Activated CD4-positive, alpha-beta T cell treated with anti-CD3 and anti-CD28 coated beads for 1 hour (primary cell): ENCODE results near the gene RASAL1.

ENCODE experiments used
- DNase-seq: peaks from one replicate; pipeline ENCODE4 v3.0.0-alpha.2; 2020

RASAL1 gene

GRCh38 chr12:113070117-113070906 lies 65.2 kb downstream of the RASAL1 start:
- DNase-seq = no peak

DNA sequence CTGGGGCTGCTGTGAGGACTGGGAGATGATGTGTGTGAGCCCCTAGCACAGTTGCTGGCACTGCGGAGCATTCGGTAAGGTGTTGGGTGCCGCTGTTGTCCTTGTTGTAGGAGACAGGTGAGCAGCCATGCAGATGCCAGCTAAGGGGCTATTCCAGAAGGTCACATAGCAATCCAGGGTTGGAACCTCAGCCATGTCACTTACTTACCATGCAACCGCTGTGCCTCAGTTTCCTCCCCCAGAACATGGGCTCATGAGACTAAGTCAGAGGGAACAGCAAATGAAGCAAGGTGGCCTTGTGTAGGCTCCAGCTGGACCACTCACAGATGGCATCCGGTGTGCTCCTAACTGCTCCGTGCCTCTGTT lies 65.8 kb downstream of the RASAL1 start:
- no peak for DNase-seq

- DNase-seq = no peak
Observed at GRCh38 chr12:113069149-113069548, 66.4 kb downstream of the RASAL1 start.

- DNase-seq = no peak
Observed at GRCh38 chr12:113067987-113068935, 67.3 kb downstream of the RASAL1 start.

DNA sequence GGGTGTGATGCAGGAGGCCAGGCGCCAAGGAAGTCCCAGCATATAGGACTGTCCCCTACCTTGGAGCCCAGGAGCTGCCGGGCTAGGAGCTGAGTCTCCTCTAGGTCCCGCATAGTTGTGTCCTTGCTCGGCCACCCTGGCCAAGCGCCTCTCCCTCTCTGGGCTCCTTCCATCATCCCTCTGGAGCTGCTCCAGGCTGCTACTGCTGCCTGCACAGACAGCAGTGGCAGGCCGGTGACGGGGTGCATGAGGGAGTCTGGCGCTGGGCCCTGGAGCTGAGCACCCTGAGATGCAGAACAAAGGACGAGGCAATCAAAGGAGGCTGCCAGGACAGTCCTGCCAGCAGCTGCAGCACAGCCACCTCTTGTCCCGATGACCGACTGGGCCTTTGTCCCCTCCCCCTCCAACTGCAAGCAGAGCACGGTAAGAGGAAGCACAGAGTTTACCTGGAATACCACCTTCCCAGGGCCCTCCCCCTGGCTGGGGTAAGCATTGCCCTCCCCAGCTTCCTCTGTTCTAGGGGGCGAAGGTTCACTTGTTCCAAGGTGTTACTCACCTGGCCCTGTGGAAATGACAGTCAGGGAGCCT lies 68.7 kb downstream of the RASAL1 start:
- DNase-seq = no peak

DNA sequence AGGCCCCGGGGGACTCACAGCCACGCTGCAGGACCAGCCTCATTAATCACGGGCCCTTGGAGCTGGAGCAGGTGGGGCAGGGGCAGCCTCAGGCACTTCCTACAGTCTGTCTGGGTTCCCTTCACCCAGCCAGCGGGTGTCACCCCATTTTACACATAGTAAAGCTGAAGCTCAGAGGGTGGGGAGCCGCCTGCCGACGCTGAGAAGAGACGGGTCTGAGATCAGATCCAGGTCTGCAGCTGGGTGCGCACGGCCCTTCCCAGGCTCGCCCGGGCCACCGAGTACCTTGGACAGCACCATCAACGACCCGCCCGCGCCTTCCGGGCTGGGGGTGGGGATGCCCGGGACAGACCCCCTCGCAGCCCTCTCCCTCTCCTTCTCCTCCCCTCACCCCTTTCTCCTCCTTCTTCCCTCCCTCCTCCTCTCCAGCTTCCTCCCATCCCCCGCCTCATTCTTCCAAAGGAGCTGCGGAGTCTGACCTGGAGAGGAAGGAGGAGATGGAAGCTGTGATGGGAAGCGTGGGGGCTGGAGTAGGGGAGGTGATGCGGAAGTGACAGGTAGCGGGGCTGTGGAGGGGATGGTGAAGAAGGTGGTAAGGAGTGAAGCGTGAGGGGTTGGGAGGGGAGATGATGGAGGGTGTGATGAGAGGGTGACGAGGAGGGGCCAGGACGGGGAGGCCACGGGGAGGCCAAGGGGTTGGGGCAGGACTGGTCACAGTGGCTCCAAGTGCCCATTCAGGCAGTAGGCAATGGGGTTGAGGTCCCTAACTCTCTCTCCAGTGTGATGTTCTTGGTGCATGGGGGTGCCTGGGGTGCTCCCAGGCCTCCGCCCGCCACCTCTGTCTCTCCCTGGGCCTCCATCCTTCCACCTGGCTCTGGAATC lies 70.2 kb downstream of the RASAL1 start:
- no peak for DNase-seq

- no peak for DNase-seq
Observed at GRCh38 chr12:113064395-113065125, 71.0 kb downstream of the RASAL1 start.

DNA sequence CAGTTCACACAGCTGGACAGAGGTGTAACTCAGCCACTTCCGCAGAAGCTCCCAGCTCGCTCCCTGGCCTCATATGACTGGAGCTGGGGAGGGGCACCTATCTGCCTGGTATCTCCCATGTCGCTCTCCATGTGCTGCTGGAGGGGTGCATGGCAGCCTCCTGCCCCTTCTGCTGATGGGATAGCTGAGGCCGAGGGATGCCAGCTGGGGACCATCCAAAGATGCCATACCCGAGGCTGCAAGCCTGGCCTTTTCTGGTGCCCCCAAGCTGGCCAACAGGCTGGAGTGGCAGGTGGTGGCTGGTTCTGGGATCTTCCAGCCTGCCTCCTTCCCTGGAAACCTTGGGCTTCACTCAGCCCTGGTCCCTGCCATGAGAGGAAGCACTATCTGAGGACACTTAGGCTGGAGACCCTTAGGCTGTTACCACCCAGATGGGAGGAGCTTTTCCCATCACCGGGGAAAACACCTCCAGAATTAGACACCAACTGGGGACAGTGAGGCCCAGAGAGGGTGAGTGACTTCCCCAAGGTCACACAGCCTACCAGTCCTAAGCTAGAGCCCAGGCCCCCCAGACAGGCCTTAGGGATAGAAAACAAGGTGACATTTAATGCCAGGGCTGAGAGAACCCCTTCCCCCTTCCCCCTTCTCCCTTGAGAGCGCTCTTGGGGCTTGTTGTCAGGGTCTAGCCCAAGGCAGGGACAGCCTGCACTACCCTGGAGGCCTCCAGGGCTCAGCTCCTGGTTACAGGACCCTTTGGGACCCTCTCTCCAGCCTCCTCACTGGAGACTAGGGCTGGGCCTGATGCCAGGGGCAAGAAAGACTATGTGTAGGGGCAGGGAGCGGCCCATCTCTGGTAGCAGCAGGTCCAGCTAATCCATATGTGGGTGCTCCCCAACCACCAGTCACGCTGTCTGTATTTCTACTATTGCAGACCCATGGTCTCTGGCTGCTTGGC lies 71.9 kb downstream of the RASAL1 start:
- no peak for DNase-seq

DNA sequence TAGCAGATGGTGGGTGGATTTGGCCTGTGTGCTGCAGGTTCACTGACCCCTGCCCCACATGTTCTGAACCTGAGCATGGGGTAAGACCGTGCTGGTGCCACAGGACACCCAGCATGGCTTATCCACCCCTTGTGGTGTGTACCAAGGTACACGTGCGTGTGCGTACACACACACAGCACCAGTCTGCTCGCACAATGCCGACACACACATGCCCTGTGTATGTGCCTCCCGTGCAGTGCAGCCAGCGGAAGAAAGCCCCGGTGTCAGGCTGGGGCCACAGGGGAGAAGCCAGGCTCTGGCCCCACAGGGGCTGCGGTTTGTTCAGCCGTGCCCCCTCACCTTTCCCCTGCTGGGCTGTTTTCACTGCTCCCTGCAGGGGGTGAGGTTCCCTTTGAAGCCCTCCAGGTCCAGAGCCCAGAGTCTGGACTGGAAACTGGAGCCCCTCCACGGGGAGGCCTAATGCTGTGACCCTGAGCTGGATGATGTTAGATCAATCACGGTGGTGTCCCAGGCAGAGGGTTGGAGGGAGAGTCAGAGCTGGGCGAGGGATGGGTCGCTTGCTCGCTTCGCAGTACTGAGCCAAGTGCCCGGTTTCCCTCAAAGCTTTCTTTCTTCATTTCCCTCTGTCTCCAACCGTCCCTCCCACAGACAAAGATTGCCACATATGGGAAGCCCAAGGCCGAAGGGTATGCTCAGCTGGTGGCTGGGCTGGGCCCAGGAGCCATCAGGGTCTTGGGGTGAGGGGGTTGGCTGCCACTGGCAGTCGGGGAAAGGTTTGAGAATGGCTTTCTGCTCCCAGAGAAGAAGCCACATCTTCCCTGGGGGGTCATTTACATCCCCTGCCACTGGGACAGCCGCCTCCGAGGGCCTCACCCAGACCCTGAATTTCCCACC lies 72.8 kb downstream of the RASAL1 start:
- DNase-seq = no peak

- DNase-seq = no peak
Observed at GRCh38 chr12:113061061-113061694, 74.4 kb downstream of the RASAL1 start.

DNA sequence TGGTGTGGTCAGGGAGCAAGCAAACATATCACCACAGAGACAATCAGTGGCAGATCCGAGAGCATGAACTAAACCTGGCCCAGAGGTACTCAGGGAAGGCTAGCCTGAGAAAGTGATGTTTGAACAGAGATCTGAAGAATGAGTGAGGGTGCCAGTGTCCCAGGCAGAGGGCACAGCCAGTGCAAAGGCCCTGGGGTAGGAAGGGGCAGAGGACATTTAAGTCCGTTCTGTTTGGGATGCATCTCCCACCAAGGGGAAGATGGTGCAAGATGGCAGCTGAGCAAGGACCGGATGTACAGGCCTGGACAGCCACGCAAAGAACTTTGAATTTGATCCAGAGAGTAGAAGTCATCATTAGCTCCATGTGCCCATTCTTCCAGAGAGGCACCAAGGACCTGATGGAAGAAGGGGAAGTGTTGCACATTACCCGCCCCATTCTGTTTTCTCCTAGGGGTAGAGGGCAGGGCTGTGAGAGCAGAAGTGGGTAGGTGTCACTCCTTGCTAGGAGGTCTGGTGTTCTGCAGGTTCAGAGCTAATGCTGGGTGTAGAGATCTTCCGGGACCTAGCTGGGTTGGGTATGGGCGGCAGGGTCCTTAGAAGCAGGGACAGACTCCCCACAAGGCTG lies 75.1 kb downstream of the RASAL1 start:
- no peak for DNase-seq

DNA sequence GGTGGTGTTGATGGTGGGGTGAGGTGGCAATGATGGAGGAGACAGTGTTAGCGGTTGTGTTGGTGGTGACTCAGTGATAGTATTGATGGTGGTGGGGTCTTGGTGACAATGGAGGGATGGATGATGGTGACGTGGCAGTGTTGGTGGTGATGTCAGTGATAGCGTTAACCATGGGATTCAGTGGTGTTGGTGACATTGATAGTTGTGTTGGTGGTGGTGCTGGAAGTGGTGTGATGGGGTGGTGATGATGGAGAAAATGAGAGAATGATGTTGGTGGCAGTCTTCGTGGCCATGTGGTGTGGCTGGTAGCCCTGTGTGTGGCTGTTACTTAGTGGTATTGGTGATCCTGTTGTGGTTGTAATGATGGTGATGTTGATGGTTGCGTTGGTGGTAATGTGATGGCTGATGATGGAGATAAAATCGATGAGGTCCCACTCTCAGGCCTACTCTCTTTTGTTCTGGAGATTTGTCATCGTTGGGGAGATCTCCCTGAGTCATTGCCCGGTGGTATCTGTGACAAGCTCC lies 76.4 kb downstream of the RASAL1 start:
- DNase-seq = no peak

DNA sequence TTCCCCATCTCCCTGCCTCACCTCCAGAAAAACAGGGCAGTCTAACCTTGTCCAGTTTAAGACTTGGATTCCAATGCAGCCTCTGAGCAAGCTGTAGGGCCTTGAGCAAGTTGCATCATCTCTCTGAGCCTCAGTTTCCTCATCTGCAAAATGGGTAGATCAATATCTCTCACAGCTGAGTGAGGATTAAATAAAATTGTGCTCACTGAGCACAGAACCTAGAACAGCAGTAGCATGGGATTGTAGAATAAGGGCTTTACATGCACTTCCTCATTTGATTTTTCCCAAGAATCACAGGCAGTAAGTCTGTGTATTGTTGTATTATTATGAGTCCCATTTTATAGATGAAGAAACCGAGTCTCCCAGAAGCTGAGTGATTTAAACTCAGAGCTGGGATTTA lies 77.0 kb downstream of the RASAL1 start:
- DNase-seq = no peak

DNA sequence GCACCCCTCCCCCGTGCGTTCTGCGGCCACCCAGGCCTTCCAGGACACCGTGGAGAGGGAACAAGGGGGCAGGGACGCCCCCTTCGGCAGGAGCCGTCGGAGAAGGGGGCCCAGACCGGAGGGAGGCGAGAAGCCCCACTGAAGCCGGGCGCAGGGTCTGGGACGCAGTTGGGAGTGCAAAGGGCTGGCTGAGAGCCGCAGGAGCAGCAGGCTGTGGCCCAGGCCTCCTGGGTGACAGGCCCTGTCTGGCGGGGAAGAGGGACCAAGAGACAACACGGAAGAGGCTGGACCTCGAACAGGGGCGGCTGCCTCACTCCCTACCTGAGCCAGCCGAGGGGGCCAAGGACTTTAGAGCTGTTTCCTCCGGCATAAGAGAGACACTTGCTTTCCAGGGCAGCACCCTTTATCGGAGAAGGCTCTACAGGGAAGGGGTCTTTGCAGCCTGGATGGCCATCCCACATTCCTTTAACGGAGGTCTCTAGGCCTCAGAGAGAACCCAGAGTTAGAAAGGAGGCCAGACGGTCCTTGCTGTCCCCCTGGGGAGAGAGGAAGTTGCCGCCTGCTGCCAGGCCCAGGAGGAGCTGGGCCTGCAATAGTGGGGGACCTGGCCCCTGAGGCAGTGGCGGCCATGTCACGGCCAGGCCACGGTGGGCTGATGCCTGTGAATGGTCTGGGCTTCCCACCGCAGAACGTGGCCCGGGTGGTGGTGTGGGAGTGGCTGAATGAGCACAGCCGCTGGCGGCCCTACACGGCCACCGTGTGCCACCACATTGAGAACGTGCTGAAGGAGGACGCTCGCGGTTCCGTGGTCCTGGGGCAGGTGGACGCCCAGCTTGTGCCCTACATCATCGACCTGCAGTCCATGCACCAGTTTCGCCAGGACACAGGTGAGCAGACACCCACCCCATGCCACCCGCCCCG lies 77.7 kb downstream of the RASAL1 start:
- DNase-seq = no peak

GRCh38 chr12:113056631-113057488 lies 78.7 kb downstream of the RASAL1 start, which contains the start of gene DTX1:
DTX1 (plus strand) TSS chr12:113056730; CDS start chr12:113058193, 1,463 bp downstream.
- peak; percentile 28 for DNase-seq

- no peak for DNase-seq
Observed at GRCh38 chr12:113056381-113056630, 79.3 kb downstream of the RASAL1 start.
